NCI-H146 treated with DMSO at 0.1 percent for 48 hours (cell line): ENCODE data around the gene CCDC51.
"Not testable (repeated sequence)": the region's sequence is repeated elsewhere in the genome, so short reads cannot be mapped to it uniquely, and the experiment has no call there.

ENCODE experiments used
- DNase-seq: peaks from one replicate; lab custom pipeline; 2025; ENCODE audit not compliant: unreplicated experiment; lab: John Stamatoyannopoulos, UW

CCDC51 gene, protein sequence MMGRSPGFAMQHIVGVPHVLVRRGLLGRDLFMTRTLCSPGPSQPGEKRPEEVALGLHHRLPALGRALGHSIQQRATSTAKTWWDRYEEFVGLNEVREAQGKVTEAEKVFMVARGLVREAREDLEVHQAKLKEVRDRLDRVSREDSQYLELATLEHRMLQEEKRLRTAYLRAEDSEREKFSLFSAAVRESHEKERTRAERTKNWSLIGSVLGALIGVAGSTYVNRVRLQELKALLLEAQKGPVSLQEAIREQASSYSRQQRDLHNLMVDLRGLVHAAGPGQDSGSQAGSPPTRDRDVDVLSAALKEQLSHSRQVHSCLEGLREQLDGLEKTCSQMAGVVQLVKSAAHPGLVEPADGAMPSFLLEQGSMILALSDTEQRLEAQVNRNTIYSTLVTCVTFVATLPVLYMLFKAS

DNA sequence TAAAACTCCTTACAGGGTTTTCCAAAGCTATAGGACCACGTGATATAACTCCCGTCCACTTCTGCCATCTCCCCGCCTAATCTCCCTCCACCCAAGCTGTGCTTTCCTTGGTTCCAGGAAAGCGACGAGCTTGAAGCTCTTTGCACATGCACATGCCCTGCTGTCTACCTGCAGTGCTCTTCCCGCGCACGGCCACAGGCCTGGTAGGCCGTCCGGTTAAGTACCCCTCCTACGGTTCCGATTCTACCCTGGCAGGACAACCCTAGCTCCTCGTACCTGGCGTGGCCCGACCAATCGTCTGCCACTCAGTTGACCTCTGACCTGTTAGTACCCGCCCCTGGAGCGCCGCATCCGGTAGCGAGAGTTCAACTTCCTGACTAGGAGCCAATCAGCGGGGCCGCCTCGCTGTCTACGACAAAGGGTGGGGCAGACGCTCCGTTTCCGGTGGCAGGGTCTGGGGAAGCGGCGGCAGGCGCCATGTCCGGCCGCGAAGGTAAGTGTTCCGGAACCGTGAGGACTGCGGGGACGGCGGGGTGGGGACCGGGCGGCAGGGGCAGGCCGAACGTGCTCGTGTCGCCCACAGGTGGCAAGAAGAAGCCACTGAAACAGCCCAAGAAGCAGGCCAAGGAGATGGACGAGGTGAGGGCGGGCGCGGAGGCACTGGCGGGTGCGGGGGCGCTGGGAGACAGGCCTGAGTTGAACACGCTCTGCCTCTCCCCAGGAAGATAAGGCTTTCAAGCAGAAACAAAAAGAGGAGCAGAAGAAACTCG, at the start of gene CCDC51, which contains the start of gene TMA7:
Gene CCDC51, minus strand, starts transcription at position 300 of the 770 bp plus-strand sequence. CDS start 4,991 bp downstream, outside the sequence.
Gene TMA7, plus strand, starts transcription at position 438 of the 770 bp plus-strand sequence. Its CDS starts 40 bp downstream, at position 478.
- peak; percentile 90 for DNase-seq

GRCh38 chr3:48486952-48487351, 47.0 kb upstream of the CCDC51 start:
- no peak for DNase-seq

GRCh38 chr3:48482822-48483221, 42.9 kb upstream of the CCDC51 start:
- not testable (repeated sequence) for DNase-seq

GRCh38 chr3:48480891-48481290, 41.0 kb upstream of the CCDC51 start:
- DNase-seq = not testable (repeated sequence)

GRCh38 chr3:48478626-48479555, 39.0 kb upstream of the CCDC51 start:
- DNase-seq = no peak

- DNase-seq = no peak
These were observed 38.1 kb upstream of the CCDC51 start for GRCh38 chr3:48477959-48478520.

- DNase-seq = peak; percentile 67
These were observed 36.6 kb upstream of the CCDC51 start for GRCh38 chr3:48476426-48477053.

- DNase-seq = no peak
These were observed 35.3 kb upstream of the CCDC51 start for GRCh38 chr3:48475188-48475587.

GRCh38 chr3:48474619-48475018, 34.7 kb upstream of the CCDC51 start:
- DNase-seq = no peak

DNA sequence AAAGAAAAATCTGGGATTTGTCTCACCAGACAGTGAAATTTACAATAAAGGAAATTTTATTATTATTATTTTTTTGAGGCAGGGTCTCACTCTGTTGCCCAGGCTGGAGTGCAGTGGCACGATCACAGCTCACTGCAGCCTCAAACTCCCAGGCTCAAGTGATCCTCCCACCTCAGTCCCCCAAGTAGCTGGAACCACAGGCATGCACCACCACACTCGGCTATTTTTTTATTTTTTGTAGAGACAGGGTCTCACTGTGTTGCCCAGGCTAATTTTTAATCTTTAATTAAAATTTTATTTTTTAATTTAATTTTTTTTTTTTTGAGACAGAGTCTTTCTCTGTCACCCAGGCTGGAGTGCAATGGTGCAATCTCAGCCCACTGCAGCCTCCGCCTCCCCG, 34.1 kb upstream of the CCDC51 start:
- not testable (repeated sequence) for DNase-seq

- no peak for DNase-seq
These were observed 33.7 kb upstream of the CCDC51 start for GRCh38 chr3:48473617-48473952.

GRCh38 chr3:48472923-48473616, 33.2 kb upstream of the CCDC51 start:
- DNase-seq = peak; percentile 88

GRCh38 chr3:48472673-48472922, 32.7 kb upstream of the CCDC51 start:
- DNase-seq = no peak

DNA sequence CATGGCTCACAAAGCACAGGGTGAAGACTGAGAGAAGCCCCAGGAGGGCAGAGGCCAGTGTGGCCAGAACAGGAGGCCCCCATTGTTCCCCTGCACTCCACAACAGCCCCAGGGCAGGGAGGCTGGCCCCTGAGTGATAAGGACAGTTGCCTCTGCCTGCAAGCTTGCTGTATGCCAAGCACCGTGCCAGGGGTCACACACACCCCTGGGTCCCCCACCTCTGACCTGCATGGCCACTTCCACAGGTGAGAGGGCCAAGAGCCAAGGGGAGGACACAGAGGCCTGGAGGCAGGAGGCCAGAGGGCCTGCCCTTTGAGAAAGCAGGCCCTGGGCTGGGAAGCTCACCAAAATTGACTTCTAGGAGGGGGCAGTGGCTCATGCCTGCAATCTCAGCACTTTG, 30.4 kb upstream of the CCDC51 start:
- DNase-seq = no peak

- DNase-seq = no peak
These were observed 29.4 kb upstream of the CCDC51 start for GRCh38 chr3:48469046-48469915.

GRCh38 chr3:48468329-48468731, 28.4 kb upstream of the CCDC51 start:
- no peak for DNase-seq

GRCh38 chr3:48467473-48468267, 27.8 kb upstream of the CCDC51 start:
- DNase-seq = no peak

DNA sequence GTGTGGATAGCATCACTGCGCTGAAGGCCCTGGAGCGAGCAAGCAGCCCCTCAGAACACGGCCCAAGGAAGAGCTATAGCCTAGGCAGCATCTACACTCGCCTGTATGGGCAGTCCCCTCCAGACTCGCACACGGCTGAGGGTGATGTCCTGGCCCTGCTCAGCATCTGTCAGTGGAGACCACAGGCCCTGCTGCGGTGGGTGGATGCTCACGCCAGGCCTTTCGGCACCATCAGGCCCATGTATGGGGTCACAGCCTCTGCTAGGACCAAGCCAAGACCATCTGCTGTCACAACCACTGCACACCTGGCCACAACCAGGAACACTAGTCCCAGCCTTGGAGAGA, 27.2 kb upstream of the CCDC51 start:
- no peak for DNase-seq
